ENCODE results near the gene COL6A1. TPM values are rescaled to one million over a fixed set of nuclear protein-coding genes. Genes with fewer than 3 reads are reported as not detected.
"Not testable (repeated sequence)": the region's sequence is repeated elsewhere in the genome, so short reads cannot be mapped to it uniquely, and the experiment has no call there.

The COL6A1 gene
- total and polyA plus RNA-seq, 2 donors (not counting 1 experiment from before 2014, with no cell fraction given): 645 to 1,137 TPM

DNA sequence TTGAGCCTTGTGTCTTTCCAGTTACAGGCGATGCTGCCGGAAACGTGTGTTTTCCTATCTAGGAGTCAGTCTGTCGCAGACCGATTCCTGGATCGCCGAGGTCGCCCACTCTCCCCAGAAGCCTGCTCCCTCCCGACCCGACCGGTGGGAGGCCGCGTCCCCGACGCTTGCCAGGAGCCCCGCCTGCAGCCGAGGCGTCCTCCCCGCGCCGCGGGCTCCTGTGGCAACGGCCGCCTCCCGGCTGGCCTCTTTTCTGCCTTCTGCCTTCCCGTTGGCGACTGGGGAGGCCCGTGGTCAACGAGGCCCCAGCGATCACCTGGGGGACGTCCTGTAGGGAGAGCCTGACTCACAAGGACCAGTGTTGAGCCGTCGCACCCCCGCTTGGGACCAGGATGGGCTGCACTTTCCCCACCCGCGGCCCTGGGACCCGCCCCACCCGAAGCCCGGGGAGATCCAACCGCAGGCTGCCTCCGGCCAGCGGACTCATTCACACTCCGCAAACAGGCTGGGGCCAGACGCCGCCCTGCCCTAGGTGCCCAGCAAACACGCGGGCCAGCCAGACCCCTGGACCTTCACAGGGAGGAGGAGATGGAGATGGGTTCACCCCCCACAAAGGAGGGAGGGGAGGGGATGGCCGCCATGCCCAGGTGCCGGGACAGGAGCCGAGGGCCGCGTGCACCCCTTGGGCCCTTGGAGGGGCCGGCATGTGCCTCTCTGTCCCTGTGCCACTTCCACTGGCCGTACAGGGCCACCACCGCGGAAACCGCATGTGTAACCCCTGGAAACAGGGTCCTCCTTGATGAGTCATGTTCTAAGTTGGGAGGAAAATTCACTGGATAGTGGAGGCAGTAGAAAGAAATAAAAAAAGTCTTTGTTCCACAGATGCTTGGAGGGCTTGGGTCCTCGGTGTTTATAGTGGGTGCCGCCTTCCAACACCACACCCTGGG, 7.2 kb upstream of the COL6A1 start:
- H3K4me1 ChIP-seq (ENCODE audit: control insufficient read depth, extremely low read depth, insufficient read depth, low read length): peaks cover 39% of the 10 kb centered on the region
- H3K4me2 ChIP-seq (ENCODE audit: extremely low read depth, insufficient read depth, low read length): peak overlapping the region; percentile 78
- TF ChIP-seq, protein P1, sequence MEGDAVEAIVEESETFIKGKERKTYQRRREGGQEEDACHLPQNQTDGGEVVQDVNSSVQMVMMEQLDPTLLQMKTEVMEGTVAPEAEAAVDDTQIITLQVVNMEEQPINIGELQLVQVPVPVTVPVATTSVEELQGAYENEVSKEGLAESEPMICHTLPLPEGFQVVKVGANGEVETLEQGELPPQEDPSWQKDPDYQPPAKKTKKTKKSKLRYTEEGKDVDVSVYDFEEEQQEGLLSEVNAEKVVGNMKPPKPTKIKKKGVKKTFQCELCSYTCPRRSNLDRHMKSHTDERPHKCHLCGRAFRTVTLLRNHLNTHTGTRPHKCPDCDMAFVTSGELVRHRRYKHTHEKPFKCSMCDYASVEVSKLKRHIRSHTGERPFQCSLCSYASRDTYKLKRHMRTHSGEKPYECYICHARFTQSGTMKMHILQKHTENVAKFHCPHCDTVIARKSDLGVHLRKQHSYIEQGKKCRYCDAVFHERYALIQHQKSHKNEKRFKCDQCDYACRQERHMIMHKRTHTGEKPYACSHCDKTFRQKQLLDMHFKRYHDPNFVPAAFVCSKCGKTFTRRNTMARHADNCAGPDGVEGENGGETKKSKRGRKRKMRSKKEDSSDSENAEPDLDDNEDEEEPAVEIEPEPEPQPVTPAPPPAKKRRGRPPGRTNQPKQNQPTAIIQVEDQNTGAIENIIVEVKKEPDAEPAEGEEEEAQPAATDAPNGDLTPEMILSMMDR (conservative IDR thresholded peaks at IDR 0.05 in 1 of 2, IDR thresholded peaks at IDR 0.05 in 1 of 2; ENCODE audit: low read depth in 1 of 2, low read length in 2 of 2): no peak
- no peak for TF ChIP-seq EZH2 (IDR thresholded peaks at IDR 0.05; ENCODE audit: low read length, missing control alignments)
- no peaks in the 10 kb centered on the region for H3K36me3 ChIP-seq (ENCODE audit: control insufficient read depth, insufficient read depth, low read length)
- H3K9ac ChIP-seq (ENCODE audit: insufficient read depth, low read length): peak overlapping the region; percentile 83
- H3K9me3 ChIP-seq (ENCODE audit: control insufficient read depth, insufficient read depth, low read depth, low read length): no peaks in the 10 kb centered on the region
- H3K4me3 ChIP-seq (replicated peaks in 1 of 4; ENCODE audit: control extremely low read depth in 1 of 4, insufficient read depth in 1 of 4, low read depth in 3 of 4, low read length in 4 of 4): peak overlapping the region; percentile 19 to 58 (median 30)
- DNase-seq (ENCODE audit: low read depth in 2 of 2): peak; percentile 84
- H2AFZ ChIP-seq (ENCODE audit: low read length): no peak overlapping the region
- no peaks in the 10 kb centered on the region for H3K27me3 ChIP-seq (ENCODE audit: control insufficient read depth, insufficient read depth, low read length)
- H3K27ac ChIP-seq (ENCODE audit: insufficient read depth, low read length): peak overlapping the region; percentile 96
- H4K20me1 ChIP-seq (ENCODE audit: control insufficient read depth, extremely low read depth, insufficient read depth, low read length): no peaks in the 10 kb centered on the region
- no peaks in the 10 kb centered on the region for H3K79me2 ChIP-seq (ENCODE audit: control insufficient read depth, insufficient read depth, low read length)

DNA sequence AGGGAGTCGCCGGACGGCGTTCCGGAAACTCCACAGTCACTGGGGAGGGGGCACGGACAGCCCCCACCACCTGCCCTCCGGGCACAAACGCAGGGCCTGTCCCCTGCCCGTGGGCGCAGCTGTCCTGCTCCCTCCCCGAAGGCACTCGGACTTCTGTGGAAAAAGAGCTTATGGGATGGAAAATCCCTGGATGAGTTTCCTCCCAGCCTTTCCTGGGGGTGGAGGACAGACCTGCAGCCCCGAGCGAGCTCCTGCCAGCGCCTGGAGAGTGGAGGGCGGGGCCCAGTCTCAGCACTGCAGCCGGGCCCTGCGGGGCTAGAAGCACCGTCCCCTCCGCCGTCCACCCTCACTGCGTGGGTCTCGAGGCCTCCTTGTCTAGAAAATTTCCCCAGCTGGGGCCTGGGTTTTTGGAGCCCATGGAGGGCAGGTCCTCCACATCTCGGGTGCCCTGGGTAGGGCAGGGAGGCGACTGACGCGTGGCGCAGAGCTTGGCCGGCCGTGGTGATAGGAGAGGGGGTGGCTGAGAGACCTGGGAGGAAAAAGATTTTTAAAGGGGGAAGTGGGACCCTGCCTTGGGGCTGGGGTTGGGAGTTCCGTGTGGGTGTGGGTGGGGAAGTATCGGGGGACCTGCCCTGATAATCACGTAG, 6.4 kb upstream of the COL6A1 start:
- H2AFZ ChIP-seq (ENCODE audit: low read length): no peak overlapping the region
- peak overlapping the region; percentile 96 for H3K27ac ChIP-seq (ENCODE audit: insufficient read depth, low read length)
- no peaks in the 10 kb centered on the region for H4K20me1 ChIP-seq (ENCODE audit: control insufficient read depth, extremely low read depth, insufficient read depth, low read length)
- H3K9me3 ChIP-seq (ENCODE audit: control insufficient read depth, insufficient read depth, low read depth, low read length): no peaks in the 10 kb centered on the region
- H3K27me3 ChIP-seq (ENCODE audit: control insufficient read depth, insufficient read depth, low read length): no peaks in the 10 kb centered on the region
- DNase-seq (ENCODE audit: low read depth in 2 of 2): peak in 1 of 2 donors; percentile 63
- no peaks in the 10 kb centered on the region for H3K79me2 ChIP-seq (ENCODE audit: control insufficient read depth, insufficient read depth, low read length)
- peak overlapping the region; percentile 83 for H3K9ac ChIP-seq (ENCODE audit: insufficient read depth, low read length)
- TF ChIP-seq, protein P1 (conservative IDR thresholded peaks at IDR 0.05 in 1 of 2, IDR thresholded peaks at IDR 0.05 in 1 of 2; ENCODE audit: low read depth in 1 of 2, low read length in 2 of 2): no peak
- TF ChIP-seq EZH2 (IDR thresholded peaks at IDR 0.05; ENCODE audit: low read length, missing control alignments): no peak
- H3K36me3 ChIP-seq (ENCODE audit: control insufficient read depth, insufficient read depth, low read length): no peaks in the 10 kb centered on the region
- H3K4me3 ChIP-seq (replicated peaks in 1 of 4; ENCODE audit: control extremely low read depth in 1 of 4, insufficient read depth in 1 of 4, low read depth in 3 of 4, low read length in 4 of 4): peak overlapping the region in 3 of 4 experiments; percentile 0 to 58 (median 7)
- peaks cover 39% of the 10 kb centered on the region for H3K4me1 ChIP-seq (ENCODE audit: control insufficient read depth, extremely low read depth, insufficient read depth, low read length)
- peak overlapping the region; percentile 78 for H3K4me2 ChIP-seq (ENCODE audit: extremely low read depth, insufficient read depth, low read length)

GRCh38 chr21:45975667-45976409, 5.7 kb upstream of the COL6A1 start:
- peaks cover 43% of the 10 kb centered on the region for H3K4me1 ChIP-seq (ENCODE audit: control insufficient read depth, extremely low read depth, insufficient read depth, low read length)
- not testable (repeated sequence) for H3K27ac ChIP-seq (ENCODE audit: insufficient read depth, low read length); H3K4me3 ChIP-seq (replicated peaks in 1 of 4; ENCODE audit: control extremely low read depth in 1 of 4, insufficient read depth in 1 of 4, low read depth in 3 of 4, low read length in 4 of 4); H4K20me1 ChIP-seq (ENCODE audit: control insufficient read depth, extremely low read depth, insufficient read depth, low read length); H2AFZ ChIP-seq (ENCODE audit: low read length); H3K9me3 ChIP-seq (ENCODE audit: control insufficient read depth, insufficient read depth, low read depth, low read length); H3K79me2 ChIP-seq (ENCODE audit: control insufficient read depth, insufficient read depth, low read length); H3K4me2 ChIP-seq (ENCODE audit: extremely low read depth, insufficient read depth, low read length); H3K9ac ChIP-seq (ENCODE audit: insufficient read depth, low read length); H3K36me3 ChIP-seq (ENCODE audit: control insufficient read depth, insufficient read depth, low read length); DNase-seq (ENCODE audit: low read depth in 2 of 2); H3K27me3 ChIP-seq (ENCODE audit: control insufficient read depth, insufficient read depth, low read length)
